T-helper 1 cell treated with Interleukin-12 subunit alpha and Interleukin-12 subunit beta and Interleukin-4 antibody, amounts not matched to agents 30 ng/mL and 1 ng/mL, for 36 hours (primary cell): ENCODE data around the gene ZFY. TPM values are rescaled to one million over a fixed set of nuclear protein-coding genes. Genes with fewer than 3 reads are reported as not detected.

Experiments
- total RNA-seq: library from RNA; stranded (reverse); gene quantifications from 2 replicates; pipeline ENCODE4 v1.2.3, GENCODE V29; 2022

Gene ZFY
- total RNA-seq, 1 donor from 2014 or later: 21.8 TPM

Other genes starting within 250 kb of the ZFY start
- not detected in 2 replicates for gene SRY, start 147.7 kb upstream of the ZFY start, total RNA-seq
- 244 and 256 TPM in 2 replicates for gene RPS4Y1, start 93.8 kb upstream of the ZFY start, total RNA-seq